HG03571 (cell line): ENCODE results near the gene CRAT.

Experiments
- ATAC-seq: cut with Tn5 transposase; IDR thresholded peaks from one replicate; pipeline ENCODE4 v1.9.1; 2021; ENCODE audit not compliant: unreplicated experiment

The CRAT gene

DNA sequence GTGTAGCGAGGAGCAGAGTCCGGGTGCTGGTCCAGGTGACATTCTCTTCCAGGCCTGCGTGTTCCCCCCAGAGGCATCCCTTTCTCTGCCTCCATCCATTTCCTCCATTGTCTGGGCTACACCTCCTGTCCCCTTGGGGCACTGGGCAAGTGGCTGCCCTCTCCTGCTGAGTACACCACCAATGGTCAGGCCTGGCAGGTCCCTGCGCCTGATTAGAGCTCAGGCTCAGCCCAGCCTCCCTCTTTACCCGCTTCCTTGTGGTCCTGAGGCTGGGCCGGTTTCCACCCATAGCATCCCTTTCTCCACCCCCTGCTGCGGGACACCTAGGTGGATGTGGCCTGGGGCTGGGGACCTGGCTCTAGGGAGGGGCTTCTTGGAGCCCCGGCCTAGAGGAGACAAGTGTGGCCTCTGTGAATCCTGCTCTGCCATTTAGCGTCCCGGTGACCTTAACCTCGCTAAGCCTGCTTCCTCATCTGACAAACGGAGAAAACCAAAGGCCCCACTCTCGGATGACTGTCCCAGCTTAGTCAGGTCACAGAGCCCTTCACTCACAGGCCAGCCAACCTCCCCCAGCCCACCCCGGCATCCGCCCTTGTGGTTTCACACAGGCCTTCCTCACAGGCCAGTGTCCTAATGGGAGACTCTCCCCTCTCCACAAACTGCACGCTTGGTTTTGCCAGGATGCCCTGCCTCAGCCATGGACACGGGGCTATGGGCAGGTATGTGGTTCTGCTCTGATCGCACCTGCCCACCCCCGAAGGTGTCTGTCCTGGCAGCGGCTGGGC, 16.8 kb downstream of the CRAT start:
- ATAC-seq, result no peak

DNA sequence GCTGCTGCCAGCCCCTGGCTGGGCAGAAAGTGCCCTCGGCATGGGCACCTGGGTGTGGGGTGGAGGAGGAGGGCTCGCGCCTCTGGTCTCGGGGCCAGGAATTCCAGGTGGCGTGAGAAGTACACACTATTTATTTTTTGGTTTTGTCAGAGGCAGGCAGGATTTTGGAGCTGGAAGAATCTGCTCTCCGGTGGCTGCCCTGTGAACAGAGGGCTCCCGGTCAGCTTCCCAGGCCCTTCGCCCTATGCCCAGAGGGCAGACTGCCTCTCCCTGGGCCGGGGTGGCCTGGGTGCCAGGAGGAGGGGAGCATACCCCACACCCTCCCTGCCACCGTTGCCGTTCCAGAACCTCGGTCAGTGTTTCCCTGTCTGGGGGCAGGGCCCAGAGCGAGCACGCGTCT, 21.3 kb downstream of the CRAT start:
- ATAC-seq, result no peak

DNA sequence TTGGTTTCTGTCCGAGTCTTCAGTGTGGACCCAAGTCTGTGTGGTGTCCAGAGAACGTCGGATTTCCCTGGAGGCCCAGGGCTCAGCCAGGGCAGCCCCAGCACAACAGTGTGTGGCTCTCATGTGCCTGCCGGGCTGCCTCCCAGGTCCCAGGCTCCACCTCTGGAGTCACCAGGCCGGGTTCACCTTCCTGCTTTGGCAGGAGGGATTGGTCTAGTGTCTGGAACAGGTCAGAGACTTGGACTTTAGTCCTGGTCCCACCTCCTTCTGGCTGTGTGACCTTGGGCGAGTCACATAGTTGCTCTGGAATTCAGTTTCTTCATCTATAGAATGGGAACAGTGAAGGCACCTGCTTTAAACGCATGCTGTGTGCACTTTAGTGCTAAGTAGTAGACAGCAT, 26.5 kb downstream of the CRAT start:
- ATAC-seq, result no peak

- no peak for ATAC-seq
These were observed 29.1 kb downstream of the CRAT start for GRCh38 chr9:129081388-129081904.

- ATAC-seq, result peak; percentile 87
These were observed 29.8 kb downstream of the CRAT start, which contains the start of gene DOLPP1 for GRCh38 chr9:129080601-129081387. Gene DOLPP1, plus strand, starts transcription at chr9:129081111. Its CDS starts 21 bp downstream, at chr9:129081132.

DNA sequence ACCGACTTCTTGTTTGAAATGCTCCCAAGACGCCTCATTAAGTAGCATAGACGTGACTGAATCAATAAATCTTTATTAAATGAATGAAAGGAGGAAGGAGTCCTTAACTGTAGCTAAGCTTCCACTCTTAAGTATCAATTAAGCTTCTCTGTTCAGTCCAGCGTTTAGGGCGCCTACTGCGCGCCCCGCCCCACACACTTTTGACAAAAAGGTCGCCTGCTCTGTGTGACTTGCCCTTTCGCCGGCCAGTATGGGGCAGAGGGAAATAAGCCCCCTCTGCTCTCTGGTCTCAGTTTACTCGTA, 30.3 kb downstream of the CRAT start:
- no peak for ATAC-seq

GRCh38 chr9:129079829-129080228, 30.8 kb downstream of the CRAT start:
- no peak for ATAC-seq

DNA sequence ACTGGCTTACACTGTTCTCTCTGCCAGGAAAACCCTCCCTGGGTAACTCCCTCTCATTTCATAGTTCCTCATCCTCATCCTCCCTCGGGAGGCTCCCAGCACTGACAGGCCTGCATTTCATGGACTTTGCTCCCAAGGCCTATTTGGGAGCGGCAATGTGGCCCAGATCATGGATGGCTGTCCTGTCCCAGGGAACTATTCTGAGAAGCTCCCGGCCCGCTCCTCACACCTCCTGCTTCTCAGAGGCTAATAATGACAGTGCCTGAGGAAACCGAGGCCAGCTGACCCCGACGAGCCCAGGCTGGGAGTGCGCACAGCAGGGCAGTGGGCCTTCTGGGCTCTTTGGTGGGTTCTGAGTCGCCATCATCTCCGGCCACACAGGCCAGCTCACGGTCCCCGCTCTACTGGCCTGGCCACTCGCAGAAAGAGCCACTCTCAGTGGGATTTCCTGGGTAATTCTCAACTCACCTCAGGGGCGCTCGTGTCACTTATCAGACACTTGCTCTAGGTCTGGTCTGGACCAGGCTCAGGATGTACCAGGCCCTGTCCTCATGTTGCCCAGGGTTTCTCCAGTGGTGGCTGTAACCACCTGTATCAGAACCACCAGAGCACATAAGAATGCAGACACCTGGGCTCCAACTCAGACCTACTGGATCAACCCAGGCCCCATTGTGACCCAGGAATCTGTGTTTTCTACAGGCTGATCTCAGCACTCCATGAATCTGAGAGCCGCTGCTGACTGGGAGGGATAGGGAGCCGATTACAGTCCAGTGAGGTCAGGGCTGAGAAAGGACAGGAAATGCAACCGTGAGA, 31.7 kb downstream of the CRAT start:
- ATAC-seq, result no peak

DNA sequence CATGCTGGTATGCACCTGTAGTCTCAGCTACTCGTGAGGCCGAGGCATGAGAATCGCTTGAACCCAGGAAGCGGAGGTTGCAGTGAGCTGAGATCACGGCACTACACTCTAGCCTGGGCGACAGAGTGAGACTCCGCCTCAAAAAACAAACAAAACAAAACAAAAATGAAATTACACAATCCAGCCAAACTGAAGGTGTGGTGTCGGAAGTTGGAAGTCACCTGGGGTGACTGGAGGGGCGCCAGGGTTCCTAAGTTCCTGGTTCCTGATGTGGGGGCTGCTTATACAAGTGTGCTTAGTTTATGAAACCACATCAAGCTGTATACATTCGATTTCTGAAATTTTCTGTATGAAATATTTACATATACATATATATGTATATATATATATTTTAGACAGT, 33.4 kb downstream of the CRAT start:
- no peak for ATAC-seq

DNA sequence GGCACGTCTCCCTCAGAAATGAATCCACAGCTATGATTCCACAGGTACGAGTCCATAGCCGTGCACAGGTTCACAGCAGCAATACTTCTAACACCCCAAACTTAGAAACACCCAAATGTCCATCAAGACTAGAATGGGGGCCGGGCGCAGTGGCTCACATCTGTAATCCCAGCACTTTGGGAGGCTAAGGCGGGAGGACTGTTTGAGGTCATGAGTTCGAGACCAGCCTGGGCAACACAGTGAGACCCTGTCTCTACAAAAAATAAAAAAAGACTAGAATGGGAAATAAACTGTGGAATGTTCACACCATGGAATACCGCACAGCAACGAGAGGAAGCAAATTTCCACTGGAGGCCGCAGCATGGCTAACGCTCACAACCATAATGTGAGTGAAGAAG, 34.0 kb downstream of the CRAT start:
- no peak for ATAC-seq

GRCh38 chr9:129075996-129076639, 34.5 kb downstream of the CRAT start:
- ATAC-seq, result no peak

GRCh38 chr9:129074106-129074505, 36.5 kb downstream of the CRAT start:
- ATAC-seq, result no peak

GRCh38 chr9:129073404-129073803, 37.2 kb downstream of the CRAT start:
- ATAC-seq, result no peak

- no peak for ATAC-seq
These were observed 38.4 kb downstream of the CRAT start for GRCh38 chr9:129072171-129072570.

DNA sequence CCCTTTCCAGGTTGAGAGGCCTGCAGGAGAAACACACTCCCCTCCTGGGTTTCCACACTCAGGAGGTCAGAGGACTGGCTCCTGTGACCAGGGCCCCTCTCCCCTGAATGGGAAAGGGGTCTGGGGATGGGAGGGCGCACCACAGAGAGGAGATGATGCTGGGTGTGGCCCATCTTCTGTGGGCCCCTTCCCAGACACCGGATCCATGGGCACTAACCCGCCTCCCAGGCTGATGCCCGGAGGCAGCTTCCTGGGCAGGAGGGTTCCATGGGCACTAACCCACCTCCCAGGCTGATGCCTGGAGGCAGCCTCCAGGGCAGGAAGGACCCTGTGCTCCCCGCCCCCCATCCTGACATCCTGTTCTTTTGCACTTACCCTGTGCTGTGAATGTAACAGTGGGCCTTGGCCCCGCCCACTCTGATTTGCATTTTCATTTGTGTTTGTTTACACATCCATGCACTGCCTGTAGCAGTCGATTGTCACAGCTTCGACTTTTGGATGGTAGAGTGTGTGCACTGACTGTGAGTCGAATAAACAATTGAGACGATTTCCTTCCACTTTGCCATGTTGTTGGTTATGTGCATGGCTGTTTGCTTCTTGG, 39.0 kb downstream of the CRAT start:
- no peak for ATAC-seq

DNA sequence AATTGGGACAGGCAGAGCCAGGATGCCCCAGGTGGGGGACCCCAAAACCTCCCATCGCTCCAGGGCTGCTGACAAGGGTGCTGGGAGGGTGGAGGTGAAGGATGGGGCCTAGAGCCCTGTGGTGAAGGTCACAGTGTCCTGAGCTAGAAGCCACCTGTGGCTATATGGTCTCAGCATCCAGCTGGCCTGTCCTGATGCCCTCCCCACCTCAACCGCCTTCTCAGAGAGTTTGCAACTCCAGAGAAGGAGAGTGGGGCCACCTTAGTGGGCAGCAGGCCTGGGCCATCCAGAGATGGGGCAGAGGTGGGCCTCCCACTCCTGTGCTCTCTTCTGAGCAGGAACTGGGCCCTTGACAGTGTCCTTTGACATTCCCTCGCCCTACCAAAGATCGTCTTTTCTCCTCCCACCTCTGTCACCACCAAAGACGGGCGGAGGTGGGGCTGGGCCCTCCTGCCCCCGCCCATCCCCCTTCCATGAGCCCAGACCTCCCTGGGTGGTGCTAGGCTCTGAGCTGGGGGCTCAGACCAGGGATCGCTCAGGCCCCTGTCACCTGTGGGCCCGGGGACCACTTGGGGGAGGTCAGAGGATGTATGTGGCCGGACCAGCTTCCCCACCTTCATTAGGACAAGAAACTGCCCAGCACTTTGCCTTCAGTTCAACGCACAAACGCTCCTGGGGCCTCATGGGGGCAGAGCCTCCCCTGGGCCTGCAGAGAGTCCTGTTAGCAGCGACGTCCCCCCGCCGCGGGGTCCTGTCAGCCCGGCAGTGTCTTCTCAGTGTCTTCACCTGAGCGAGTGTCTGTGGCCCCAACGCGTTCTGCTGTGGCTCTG, 39.7 kb downstream of the CRAT start:
- ATAC-seq, result no peak

- no peak for ATAC-seq
These were observed 40.5 kb downstream of the CRAT start for GRCh38 chr9:129069862-129070641.

GRCh38 chr9:129068990-129069861, 41.4 kb downstream of the CRAT start:
- peak; percentile 70 for ATAC-seq
